Upper lobe of left lung (tissue), 4 donors: ENCODE results near the gene MRS2.

ENCODE experiments used
- CTCF ChIP-seq, 6 experiments: fragments of 450-650 bp in 4 of 6; fragments of 200-600 bp in 2 of 6; sonication (generic) in 2 of 6; IDR thresholded peaks; one replicate each; pipeline ENCODE4 v1.5.1; 2016 to 2019; ENCODE audit warnings: antibody characterized with exemption in 6 of 6
- EP300 ChIP-seq, 4 donors: sonication (generic); formaldehyde crosslinking; IDR thresholded peaks; one replicate each; pipeline ENCODE4 v1.5.1; 2017; ENCODE audit warnings: antibody characterized with exemption in 4 of 4, control low read depth in 2 of 4
- POLR2AphosphoS5 ChIP-seq, 2 donors: sonication (generic); formaldehyde crosslinking; IDR thresholded peaks; one replicate each; pipeline ENCODE4 v1.5.1; 2017; ENCODE audit warnings: antibody characterized with exemption in 2 of 2

- TF ChIP-seq POLR2AphosphoS5 (IDR thresholded peaks at IDR 0.05) (no peak), EP300 (IDR thresholded peaks at IDR 0.05) (no peak), CTCF (IDR thresholded peaks at IDR 0.05) (no peak)
Measured at GRCh38 chr6:24391208-24391607, 11.5 kb upstream of the MRS2 start.
